ENCODE data around the gene MAGEA2B.

- TF ChIP-seq EP300 (IDR thresholded peaks at IDR 0.05; ENCODE audit: borderline replicate concordance in 1 of 2, low read depth in 2 of 2, low read length in 2 of 2) (no peak), CHD1 (IDR thresholded peaks at IDR 0.05; ENCODE audit: low read depth, low read length) (no peak), SUZ12 (IDR thresholded peaks at IDR 0.05; ENCODE audit: low read length) (no peak)
These were observed 19.0 kb downstream of the MAGEA2B start, which contains the start of the genes CSAG1 and MAGEA12 for GRCh38 chrX:152733261-152733975.
